Natural killer cell (primary cell): Measurements from ENCODE around the gene THOP1. TPM values are rescaled to one million over a fixed set of nuclear protein-coding genes. Genes with fewer than 3 reads are reported as not detected.
"Not testable (repeated sequence)": the region's sequence is repeated elsewhere in the genome, so short reads cannot be mapped to it uniquely, and the experiment has no call there.

Source experiments
- ATAC-seq, 3 donors: fragments of 150-1000 bp in 2 of 3; fragments of 200-7000 bp in 1 of 3; cut with Tn5 transposase; 1 replicate in 1 of 3; 2 replicates in 2 of 3; pipeline ENCODE4 v1.10.0; 2021; ENCODE audit warnings: mild to moderate bottlenecking in 2 of 3, moderate library complexity in 2 of 3
- DNase-seq, 2 donors: peaks; one replicate each; pipeline versions ENCODE4 v3.0.0 to v3.0.0-alpha.2; 2013 to 2021; ENCODE audit warnings: mixed read lengths in 1 of 2
- H3K27ac ChIP-seq: one replicate; pipeline ENCODE4 v1.5.1; 2013; ENCODE audit warnings: mild to moderate bottlenecking, low read length
- H3K27me3 ChIP-seq: one replicate; pipeline ENCODE4 v1.6.1; 2013; ENCODE audit warnings: low read length; ENCODE audit not compliant: control insufficient read depth, insufficient read depth
- H3K36me3 ChIP-seq: one replicate; pipeline ENCODE4 v1.6.1; 2013; ENCODE audit warnings: low read length; ENCODE audit not compliant: control insufficient read depth, insufficient read depth
- H3K4me1 ChIP-seq: one replicate; pipeline ENCODE4 v1.6.1; 2013; ENCODE audit warnings: low read length; ENCODE audit not compliant: control insufficient read depth, insufficient read depth
- H3K4me3 ChIP-seq: one replicate; pipeline ENCODE4 v1.5.1; 2013; ENCODE audit warnings: low read length
- H3K9me3 ChIP-seq: one replicate; pipeline ENCODE4 v1.6.1; 2013; ENCODE audit warnings: low read length; ENCODE audit not compliant: control insufficient read depth, insufficient read depth
- H3K27ac Mint-ChIP-seq, 2 donors: one replicate each; pipeline ENCODE4 v1.8.0; 2022; ENCODE audit warnings: mild to moderate bottlenecking in 2 of 2, mixed read lengths in 2 of 2, moderate library complexity in 1 of 2
- H3K27me3 Mint-ChIP-seq, 2 donors: one replicate each; pipeline ENCODE4 v1.8.0; 2022; ENCODE audit warnings: low read depth in 2 of 2, mixed read lengths in 2 of 2
- H3K36me3 Mint-ChIP-seq: one replicate; pipeline ENCODE4 v1.8.0; 2022; ENCODE audit warnings: mixed read lengths
- H3K4me1 Mint-ChIP-seq, 2 donors: one replicate each; pipeline ENCODE4 v1.8.0; 2022; ENCODE audit warnings: mixed read lengths in 2 of 2
- H3K4me3 Mint-ChIP-seq: one replicate; pipeline ENCODE4 v1.8.0; 2022; ENCODE audit warnings: mild to moderate bottlenecking, moderate library complexity, mixed read lengths
- H3K9me3 Mint-ChIP-seq, 2 donors: one replicate each; pipeline ENCODE4 v1.8.0; 2022; ENCODE audit warnings: mixed read lengths in 2 of 2
- WGBS: methylation state at CpG from one replicate; pipeline ENCODE4 v1.1.7; 2013; ENCODE audit warnings: missing lambda C conversion rate; ENCODE audit not compliant: insufficient coverage; 5-methylcytosine and 5-hydroxymethylcytosine counted together
- intact Hi-C: fragments of 100-400 bp; cut with micrococcal nuclease; formaldehyde crosslinking; loops from one replicate; pipeline ENCODE4 v1.14.2; 2022
- total RNA-seq, 4 donors: library from RNA; stranded (reverse); fragments of 120-200 nt in 1 of 4; gene quantifications; one replicate each; pipeline versions ENCODE4 v1.2.3 to v1.2.4, GENCODE V29; 2013 to 2022
- TF ChIP-seq, protein P1 (sequence below): fragments of 200-600 bp; IDR thresholded peaks from one replicate; pipeline ENCODE4 v1.8.0; 2022; ENCODE audit warnings: antibody characterized with exemption

THOP1 gene
- total RNA-seq, 3 donors from 2014 or later (not counting 1 experiment from before 2014, with no cell fraction given), result 31.6 to 44.0 (median 33.4) TPM

DNA sequence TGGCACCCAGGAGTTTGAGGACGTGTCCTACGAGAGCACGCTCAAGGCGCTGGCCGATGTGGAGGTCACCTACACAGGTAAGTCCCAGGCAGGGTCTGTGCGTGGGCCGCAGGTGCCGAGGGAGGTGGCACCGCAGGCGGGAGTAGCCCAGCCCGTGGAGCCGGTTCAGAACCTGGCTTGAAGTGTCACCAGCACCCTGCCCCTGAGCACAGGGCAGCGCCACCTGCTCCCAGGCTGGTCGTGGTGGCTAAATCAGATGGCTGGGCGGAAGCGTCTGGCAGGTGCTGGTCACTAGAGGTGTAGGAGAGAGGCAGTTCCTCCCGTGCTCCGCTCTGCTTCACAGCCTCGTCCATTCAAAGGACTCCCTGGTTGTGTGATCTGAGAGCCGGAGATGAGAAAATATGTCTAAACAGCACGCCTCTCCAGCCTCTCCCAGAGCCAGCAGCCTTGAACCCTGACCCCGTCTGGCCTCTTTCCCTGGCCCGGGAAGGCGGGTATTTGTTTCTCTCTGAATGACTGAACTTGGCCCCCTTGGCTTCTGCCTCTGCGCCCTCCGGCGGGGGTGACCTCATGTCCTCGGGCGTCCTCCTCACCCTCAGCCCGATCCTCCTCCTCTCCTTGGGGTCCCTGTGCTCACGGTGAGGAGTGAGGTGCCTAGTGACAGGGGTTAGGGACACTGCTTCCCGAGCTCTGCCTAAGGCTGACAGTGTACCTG is 5.4 kb downstream of the THOP1 start:
- H3K4me1 Mint-ChIP-seq, result peaks cover 3 to 5% of the 10 kb centered on the region in 2 donors
- H3K27me3 ChIP-seq, result no peaks in the 10 kb centered on the region
- no peaks in the 10 kb centered on the region for H3K36me3 Mint-ChIP-seq
- TF ChIP-seq, protein P1, sequence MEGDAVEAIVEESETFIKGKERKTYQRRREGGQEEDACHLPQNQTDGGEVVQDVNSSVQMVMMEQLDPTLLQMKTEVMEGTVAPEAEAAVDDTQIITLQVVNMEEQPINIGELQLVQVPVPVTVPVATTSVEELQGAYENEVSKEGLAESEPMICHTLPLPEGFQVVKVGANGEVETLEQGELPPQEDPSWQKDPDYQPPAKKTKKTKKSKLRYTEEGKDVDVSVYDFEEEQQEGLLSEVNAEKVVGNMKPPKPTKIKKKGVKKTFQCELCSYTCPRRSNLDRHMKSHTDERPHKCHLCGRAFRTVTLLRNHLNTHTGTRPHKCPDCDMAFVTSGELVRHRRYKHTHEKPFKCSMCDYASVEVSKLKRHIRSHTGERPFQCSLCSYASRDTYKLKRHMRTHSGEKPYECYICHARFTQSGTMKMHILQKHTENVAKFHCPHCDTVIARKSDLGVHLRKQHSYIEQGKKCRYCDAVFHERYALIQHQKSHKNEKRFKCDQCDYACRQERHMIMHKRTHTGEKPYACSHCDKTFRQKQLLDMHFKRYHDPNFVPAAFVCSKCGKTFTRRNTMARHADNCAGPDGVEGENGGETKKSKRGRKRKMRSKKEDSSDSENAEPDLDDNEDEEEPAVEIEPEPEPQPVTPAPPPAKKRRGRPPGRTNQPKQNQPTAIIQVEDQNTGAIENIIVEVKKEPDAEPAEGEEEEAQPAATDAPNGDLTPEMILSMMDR, result no peak
- no peak overlapping the region for H3K4me3 ChIP-seq
- DNase-seq, result no peak
- WGBS, result 97% methylated on average over 32 of the region's 32 CpGs
- H3K9me3 ChIP-seq, result no peaks in the 10 kb centered on the region
- H3K27ac Mint-ChIP-seq, result no peak overlapping the region
- no peak overlapping the region for H3K4me3 Mint-ChIP-seq
- no peaks in the 10 kb centered on the region for H3K27me3 Mint-ChIP-seq
- peaks cover 9% of the 10 kb centered on the region for H3K36me3 ChIP-seq
- H3K27ac ChIP-seq, result no peak overlapping the region
- peaks cover 6% of the 10 kb centered on the region for H3K4me1 ChIP-seq
- no peaks in the 10 kb centered on the region for H3K9me3 Mint-ChIP-seq
- no peak for ATAC-seq
- intact Hi-C loops, result no loop called here

DNA sequence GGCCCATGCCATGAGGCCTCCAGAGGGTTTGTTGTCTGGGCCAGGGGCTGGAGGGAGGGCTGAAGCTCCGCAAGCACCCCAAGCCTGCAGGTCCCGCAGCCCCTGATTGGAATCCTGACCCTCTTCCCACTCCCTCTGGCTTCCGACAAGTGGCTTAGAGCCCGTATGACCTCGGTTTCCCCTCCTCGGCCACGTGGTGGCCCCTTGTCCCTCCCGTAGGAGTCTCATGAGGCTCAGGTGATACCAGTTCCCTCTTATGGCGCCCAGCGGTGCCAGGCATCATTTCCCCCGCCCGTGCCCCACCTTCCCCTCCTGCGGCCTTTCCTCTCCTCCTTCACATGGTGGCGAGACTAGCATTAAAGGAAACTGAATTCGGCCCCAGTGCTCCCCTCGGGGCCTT is 6.1 kb downstream of the THOP1 start:
- H3K4me1 ChIP-seq, result no peaks in the 10 kb centered on the region
- TF ChIP-seq, protein P1, result no peak

GRCh38 chr19:2791876-2792275 is 6.6 kb downstream of the THOP1 start:
- ATAC-seq (no peak), DNase-seq (no peak)
- Mint-ChIP-seq H3K4me1 (no peaks in the 10 kb centered on the region), H3K4me3 (no peak overlapping the region), H3K27me3 (no peaks in the 10 kb centered on the region), H3K27ac (no peak overlapping the region), H3K9me3 (no peaks in the 10 kb centered on the region), H3K36me3 (no peaks in the 10 kb centered on the region)
- intact Hi-C loops, result no loop called here
- Histone ChIP-seq H3K4me3 (no peak overlapping the region), H3K4me1 (no peaks in the 10 kb centered on the region), H3K36me3 (peaks cover 9% of the 10 kb centered on the region), H3K27ac (no peak overlapping the region), H3K9me3 (no peaks in the 10 kb centered on the region), H3K27me3 (no peaks in the 10 kb centered on the region)
- TF ChIP-seq, protein P1, result no peak
- WGBS, result 91% methylated on average over 16 of the region's 16 CpGs

More for the DNA sequence above, 6.1 kb downstream of the THOP1 start:
- no peak overlapping the region for H3K27ac Mint-ChIP-seq
- no peak for DNase-seq
- Histone ChIP-seq H3K36me3 (peaks cover 9% of the 10 kb centered on the region), H3K27ac (no peak overlapping the region), H3K4me3 (no peak overlapping the region), H3K9me3 (no peaks in the 10 kb centered on the region), H3K27me3 (no peaks in the 10 kb centered on the region)
- no peak for ATAC-seq
- no peaks in the 10 kb centered on the region for H3K9me3 Mint-ChIP-seq
- no peaks in the 10 kb centered on the region for H3K4me1 Mint-ChIP-seq
- H3K27me3 Mint-ChIP-seq, result no peaks in the 10 kb centered on the region
- WGBS, result 91% methylated on average over 16 of the region's 16 CpGs
- H3K36me3 Mint-ChIP-seq, result no peaks in the 10 kb centered on the region
- H3K4me3 Mint-ChIP-seq, result no peak overlapping the region
- intact Hi-C loops, result no loop called here

DNA sequence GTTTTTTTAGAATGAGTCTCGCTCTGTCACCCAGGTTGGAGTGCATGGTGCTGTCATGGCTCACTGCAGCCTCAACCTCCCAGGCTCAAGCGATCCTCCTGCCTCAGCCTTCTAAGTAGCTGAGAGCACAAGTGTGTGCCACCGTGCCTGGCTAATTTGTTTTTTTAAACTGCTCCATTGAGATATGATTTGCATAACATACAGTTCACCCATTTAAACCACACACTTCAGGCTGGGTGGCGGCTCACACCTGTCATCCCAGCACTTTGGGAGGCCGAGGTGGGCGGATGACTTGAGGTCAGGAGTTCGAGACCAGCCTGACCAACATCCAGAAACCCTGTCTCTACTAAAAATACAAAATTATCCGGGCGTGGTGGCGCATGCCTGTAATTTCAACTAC is 7.4 kb downstream of the THOP1 start:
- H3K9me3 Mint-ChIP-seq, H3K27ac ChIP-seq, intact Hi-C loops, DNase-seq, H3K36me3 Mint-ChIP-seq, H3K27me3 Mint-ChIP-seq, ATAC-seq, H3K4me3 Mint-ChIP-seq, H3K27ac Mint-ChIP-seq, H3K4me1 ChIP-seq, H3K9me3 ChIP-seq, H3K4me1 Mint-ChIP-seq, H3K4me3 ChIP-seq, H3K27me3 ChIP-seq: not testable (repeated sequence)
- WGBS, result 93% methylated on average over 10 of the region's 10 CpGs
- H3K36me3 ChIP-seq, result peaks cover 12% of the 10 kb centered on the region
